ENCODE measurements around the gene NELL1.

Gene NELL1

DNA sequence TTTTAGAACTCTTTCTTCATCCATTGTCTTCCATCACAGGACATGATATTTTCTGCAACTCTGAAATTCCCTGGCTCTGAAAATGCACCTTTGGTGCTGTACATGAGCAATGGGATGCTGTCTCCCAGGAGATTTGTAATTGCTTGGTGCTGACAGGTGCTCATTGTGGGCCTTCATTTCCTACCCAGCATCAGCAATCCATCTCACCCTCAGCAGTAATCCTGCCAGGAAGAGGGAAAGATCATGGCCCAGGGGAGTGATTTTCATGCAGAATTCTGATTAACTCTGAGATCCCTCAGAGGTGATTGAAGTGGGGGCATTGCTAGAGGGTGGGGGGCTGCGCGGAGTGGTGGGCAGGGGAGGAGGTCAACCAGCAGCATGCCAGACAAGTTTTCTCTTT lies 651.7 kb downstream of the NELL1 start:
- Histone ChIP-seq H3K79me2 (ENCODE audit: insufficient read depth, low read length) (no peaks in the 10 kb centered on the region), H2AFZ (ENCODE audit: low read length) (no peak overlapping the region), H3K27me3 (ENCODE audit: insufficient read depth, low read length, poor library complexity, severe bottlenecking) (no peaks in the 10 kb centered on the region), H3K9me2 (replicated peaks; ENCODE audit: low read depth, low read length) (no peaks in the 10 kb centered on the region), H3K4me2 (ENCODE audit: low read depth, low read length, poor library complexity, severe bottlenecking) (no peak overlapping the region), H3K4me3 (ENCODE audit: low read length, poor library complexity, severe bottlenecking) (no peak overlapping the region), H3F3A (ENCODE audit: low read depth) (no peaks in the 10 kb centered on the region), H4K20me1 (ENCODE audit: insufficient read depth, low read length, poor library complexity, severe bottlenecking) (no peaks in the 10 kb centered on the region), H3K4me1 (ENCODE audit: insufficient read depth, low read length, poor library complexity, severe bottlenecking) (no peaks in the 10 kb centered on the region), H3K36me3 (ENCODE audit: insufficient read depth, low read length) (no peaks in the 10 kb centered on the region), H3K9me3 (ENCODE audit: insufficient read depth, low read depth, low read length) (no peaks in the 10 kb centered on the region), H3K9ac (ENCODE audit: low read depth, low read length, poor library complexity, severe bottlenecking) (no peak overlapping the region)
- no peak for TF ChIP-seq EZH2phosphoT487 (IDR thresholded peaks at IDR 0.05; ENCODE audit: borderline replicate concordance)
- TF ChIP-seq, protein P1, sequence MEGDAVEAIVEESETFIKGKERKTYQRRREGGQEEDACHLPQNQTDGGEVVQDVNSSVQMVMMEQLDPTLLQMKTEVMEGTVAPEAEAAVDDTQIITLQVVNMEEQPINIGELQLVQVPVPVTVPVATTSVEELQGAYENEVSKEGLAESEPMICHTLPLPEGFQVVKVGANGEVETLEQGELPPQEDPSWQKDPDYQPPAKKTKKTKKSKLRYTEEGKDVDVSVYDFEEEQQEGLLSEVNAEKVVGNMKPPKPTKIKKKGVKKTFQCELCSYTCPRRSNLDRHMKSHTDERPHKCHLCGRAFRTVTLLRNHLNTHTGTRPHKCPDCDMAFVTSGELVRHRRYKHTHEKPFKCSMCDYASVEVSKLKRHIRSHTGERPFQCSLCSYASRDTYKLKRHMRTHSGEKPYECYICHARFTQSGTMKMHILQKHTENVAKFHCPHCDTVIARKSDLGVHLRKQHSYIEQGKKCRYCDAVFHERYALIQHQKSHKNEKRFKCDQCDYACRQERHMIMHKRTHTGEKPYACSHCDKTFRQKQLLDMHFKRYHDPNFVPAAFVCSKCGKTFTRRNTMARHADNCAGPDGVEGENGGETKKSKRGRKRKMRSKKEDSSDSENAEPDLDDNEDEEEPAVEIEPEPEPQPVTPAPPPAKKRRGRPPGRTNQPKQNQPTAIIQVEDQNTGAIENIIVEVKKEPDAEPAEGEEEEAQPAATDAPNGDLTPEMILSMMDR (conservative IDR thresholded peaks at IDR 0.05; ENCODE audit: low read length), result no peak

DNA sequence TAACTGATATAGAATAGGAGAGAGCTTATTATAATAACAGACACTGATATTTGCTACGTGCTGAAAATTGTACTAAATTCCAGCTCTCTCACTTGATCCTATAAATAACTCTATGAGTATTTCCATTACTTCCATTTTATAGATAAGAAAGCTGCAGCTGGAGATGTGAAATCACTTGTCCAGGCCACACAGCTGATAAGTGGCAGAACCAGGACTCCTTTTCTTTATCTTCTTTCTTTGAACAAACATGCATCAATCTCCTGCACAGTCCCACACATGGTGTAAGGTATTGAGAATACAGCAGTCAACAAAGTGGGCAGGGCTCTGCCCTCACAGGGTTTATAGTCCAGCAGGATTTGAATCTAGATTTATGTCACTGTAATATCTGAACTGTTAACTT lies 652.1 kb downstream of the NELL1 start:
- Histone ChIP-seq H3K9ac (ENCODE audit: low read depth, low read length, poor library complexity, severe bottlenecking) (no peak overlapping the region), H3F3A (ENCODE audit: low read depth) (no peaks in the 10 kb centered on the region), H3K36me3 (ENCODE audit: insufficient read depth, low read length) (no peaks in the 10 kb centered on the region), H3K27me3 (ENCODE audit: insufficient read depth, low read length, poor library complexity, severe bottlenecking) (no peaks in the 10 kb centered on the region), H3K9me2 (replicated peaks; ENCODE audit: low read depth, low read length) (no peaks in the 10 kb centered on the region), H2AFZ (ENCODE audit: low read length) (no peak overlapping the region), H3K4me3 (ENCODE audit: low read length, poor library complexity, severe bottlenecking) (no peak overlapping the region), H3K4me2 (ENCODE audit: low read depth, low read length, poor library complexity, severe bottlenecking) (no peak overlapping the region), H4K20me1 (ENCODE audit: insufficient read depth, low read length, poor library complexity, severe bottlenecking) (no peaks in the 10 kb centered on the region), H3K4me1 (ENCODE audit: insufficient read depth, low read length, poor library complexity, severe bottlenecking) (no peaks in the 10 kb centered on the region), H3K79me2 (ENCODE audit: insufficient read depth, low read length) (no peaks in the 10 kb centered on the region), H3K9me3 (ENCODE audit: insufficient read depth, low read depth, low read length) (no peaks in the 10 kb centered on the region)
- TF ChIP-seq, protein P1 (conservative IDR thresholded peaks at IDR 0.05; ENCODE audit: low read length), result no peak
- TF ChIP-seq EZH2phosphoT487 (IDR thresholded peaks at IDR 0.05; ENCODE audit: borderline replicate concordance), result no peak

DNA sequence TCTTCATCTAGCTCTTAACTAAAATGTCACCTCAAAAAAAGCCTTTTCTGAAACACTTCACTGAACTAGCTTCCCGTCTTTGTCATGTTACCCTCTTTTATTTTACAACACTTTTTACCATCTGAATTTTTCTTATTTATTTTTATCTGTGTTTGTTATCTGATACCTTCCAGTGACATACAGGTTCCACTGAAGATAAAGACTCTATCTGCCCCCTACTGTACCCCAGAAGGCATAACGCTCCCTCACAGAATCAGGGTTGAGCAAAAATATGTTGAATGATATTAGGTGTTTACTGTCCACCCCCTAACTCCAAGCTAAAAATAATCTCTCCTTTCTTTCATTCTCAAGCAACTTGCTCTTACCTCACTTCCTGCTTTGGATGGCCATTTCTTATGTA lies 654.2 kb downstream of the NELL1 start:
- H3K4me3 ChIP-seq (ENCODE audit: low read length, poor library complexity, severe bottlenecking), result no peak overlapping the region
- TF ChIP-seq EZH2phosphoT487 (IDR thresholded peaks at IDR 0.05; ENCODE audit: borderline replicate concordance), result no peak
- TF ChIP-seq, protein P1 (conservative IDR thresholded peaks at IDR 0.05; ENCODE audit: low read length), result no peak; the same call in 1 of the 2 replicates
- no peaks in the 10 kb centered on the region for H3K36me3 ChIP-seq (ENCODE audit: insufficient read depth, low read length)
- H3F3A ChIP-seq (ENCODE audit: low read depth), result no peaks in the 10 kb centered on the region
- H2AFZ ChIP-seq (ENCODE audit: low read length), result no peak overlapping the region
- H3K9ac ChIP-seq (ENCODE audit: low read depth, low read length, poor library complexity, severe bottlenecking), result no peak overlapping the region
- no peaks in the 10 kb centered on the region for H4K20me1 ChIP-seq (ENCODE audit: insufficient read depth, low read length, poor library complexity, severe bottlenecking)
- no peak overlapping the region for H3K4me2 ChIP-seq (ENCODE audit: low read depth, low read length, poor library complexity, severe bottlenecking)
- no peaks in the 10 kb centered on the region for H3K9me2 ChIP-seq (replicated peaks; ENCODE audit: low read depth, low read length)
- H3K27me3 ChIP-seq (ENCODE audit: insufficient read depth, low read length, poor library complexity, severe bottlenecking), result no peaks in the 10 kb centered on the region
- H3K9me3 ChIP-seq (ENCODE audit: insufficient read depth, low read depth, low read length), result no peaks in the 10 kb centered on the region
- H3K4me1 ChIP-seq (ENCODE audit: insufficient read depth, low read length, poor library complexity, severe bottlenecking), result no peaks in the 10 kb centered on the region
- no peaks in the 10 kb centered on the region for H3K79me2 ChIP-seq (ENCODE audit: insufficient read depth, low read length)
